Type B pancreatic cell (in vitro differentiated cells): Measurements from ENCODE around the gene JAKMIP3. TPM values are rescaled to one million over a fixed set of nuclear protein-coding genes. Genes with fewer than 3 reads are reported as not detected.

Experiments used
- DNase-seq: peaks from one replicate; pipeline ENCODE4 v3.0.0; 2021; ENCODE audit warnings: mixed read lengths; ENCODE audit not compliant: unreplicated experiment; ENCODE audit errors: extremely low spot score
- H3K27ac Mint-ChIP-seq: 2 replicates; pipeline ENCODE4 v1.8.0; 2021; ENCODE audit warnings: mild to moderate bottlenecking, mixed read lengths
- H3K27me3 Mint-ChIP-seq: 2 replicates; pipeline ENCODE4 v1.8.0; 2021; ENCODE audit warnings: mixed read lengths
- H3K36me3 Mint-ChIP-seq: 2 replicates; pipeline ENCODE4 v1.8.0; 2021; ENCODE audit warnings: mixed read lengths
- H3K4me1 Mint-ChIP-seq: one replicate; pipeline ENCODE4 v1.8.0; 2021; ENCODE audit warnings: mixed read lengths; ENCODE audit not compliant: unreplicated experiment
- H3K4me3 Mint-ChIP-seq: 2 replicates; pipeline ENCODE4 v1.8.0; 2021; ENCODE audit warnings: mild to moderate bottlenecking, mixed read lengths
- H3K9me3 Mint-ChIP-seq: 2 replicates; pipeline ENCODE4 v1.8.0; 2021; ENCODE audit warnings: mixed read lengths
- total RNA-seq: library from RNA; stranded (reverse); gene quantifications from 2 replicates; pipeline ENCODE4 v1.2.1, GENCODE V29; 2021; ENCODE audit warnings: low replicate concordance
- TF ChIP-seq, protein P1 (sequence below): fragments of 200-600 bp; sonication (generic); conservative IDR thresholded peaks from 2 replicates; pipeline ENCODE4 v1.5.0; 2021; ENCODE audit warnings: antibody characterized with exemption, mild to moderate bottlenecking

Gene JAKMIP3
- total RNA-seq, 1 donor from 2014 or later: 0.19 TPM

GRCh38 chr10:132043861-132044695 lies 21.7 kb upstream of the JAKMIP3 start:
- Mint-ChIP-seq H3K27me3 (peaks cover 73% of the 10 kb centered on the region), H3K27ac (no peak overlapping the region), H3K4me3 (no peak overlapping the region), H3K36me3 (no peaks in the 10 kb centered on the region), H3K4me1 (no peaks in the 10 kb centered on the region), H3K9me3 (no peaks in the 10 kb centered on the region)
- TF ChIP-seq, protein P1, sequence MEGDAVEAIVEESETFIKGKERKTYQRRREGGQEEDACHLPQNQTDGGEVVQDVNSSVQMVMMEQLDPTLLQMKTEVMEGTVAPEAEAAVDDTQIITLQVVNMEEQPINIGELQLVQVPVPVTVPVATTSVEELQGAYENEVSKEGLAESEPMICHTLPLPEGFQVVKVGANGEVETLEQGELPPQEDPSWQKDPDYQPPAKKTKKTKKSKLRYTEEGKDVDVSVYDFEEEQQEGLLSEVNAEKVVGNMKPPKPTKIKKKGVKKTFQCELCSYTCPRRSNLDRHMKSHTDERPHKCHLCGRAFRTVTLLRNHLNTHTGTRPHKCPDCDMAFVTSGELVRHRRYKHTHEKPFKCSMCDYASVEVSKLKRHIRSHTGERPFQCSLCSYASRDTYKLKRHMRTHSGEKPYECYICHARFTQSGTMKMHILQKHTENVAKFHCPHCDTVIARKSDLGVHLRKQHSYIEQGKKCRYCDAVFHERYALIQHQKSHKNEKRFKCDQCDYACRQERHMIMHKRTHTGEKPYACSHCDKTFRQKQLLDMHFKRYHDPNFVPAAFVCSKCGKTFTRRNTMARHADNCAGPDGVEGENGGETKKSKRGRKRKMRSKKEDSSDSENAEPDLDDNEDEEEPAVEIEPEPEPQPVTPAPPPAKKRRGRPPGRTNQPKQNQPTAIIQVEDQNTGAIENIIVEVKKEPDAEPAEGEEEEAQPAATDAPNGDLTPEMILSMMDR: no peak
- no peak for DNase-seq

DNA sequence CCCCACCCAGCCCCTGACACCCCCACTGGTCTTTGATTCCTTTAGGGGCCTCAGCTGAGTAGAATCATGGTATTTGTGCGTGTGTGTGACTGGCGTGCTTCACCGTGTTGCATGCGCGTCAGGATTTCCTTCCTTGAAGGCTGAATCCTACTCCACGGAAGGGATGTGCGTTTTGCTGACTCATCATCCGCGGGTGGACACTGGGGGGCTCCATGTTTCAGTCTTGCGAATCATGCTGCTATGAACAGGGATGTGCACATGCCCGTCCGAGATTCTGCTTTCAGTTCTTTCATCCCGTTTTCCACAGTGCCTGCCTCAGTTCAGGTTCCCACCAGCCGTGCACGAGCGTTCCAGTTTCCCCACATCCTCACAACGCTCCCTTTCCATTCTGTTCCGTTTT lies 20.9 kb upstream of the JAKMIP3 start:
- no peaks in the 10 kb centered on the region for H3K9me3 Mint-ChIP-seq
- H3K4me3 Mint-ChIP-seq: no peak overlapping the region
- H3K4me1 Mint-ChIP-seq: no peaks in the 10 kb centered on the region
- TF ChIP-seq, protein P1: no peak
- H3K27ac Mint-ChIP-seq: no peak overlapping the region
- H3K27me3 Mint-ChIP-seq: peaks cover 71% of the 10 kb centered on the region
- no peaks in the 10 kb centered on the region for H3K36me3 Mint-ChIP-seq
- DNase-seq: no peak

GRCh38 chr10:132045324-132045723 lies 20.4 kb upstream of the JAKMIP3 start:
- no peaks in the 10 kb centered on the region for H3K9me3 Mint-ChIP-seq
- peaks cover 69% of the 10 kb centered on the region for H3K27me3 Mint-ChIP-seq
- H3K4me3 Mint-ChIP-seq: no peak overlapping the region
- no peaks in the 10 kb centered on the region for H3K4me1 Mint-ChIP-seq
- no peak for DNase-seq
- TF ChIP-seq, protein P1: no peak
- H3K36me3 Mint-ChIP-seq: no peaks in the 10 kb centered on the region
- no peak overlapping the region for H3K27ac Mint-ChIP-seq

DNA sequence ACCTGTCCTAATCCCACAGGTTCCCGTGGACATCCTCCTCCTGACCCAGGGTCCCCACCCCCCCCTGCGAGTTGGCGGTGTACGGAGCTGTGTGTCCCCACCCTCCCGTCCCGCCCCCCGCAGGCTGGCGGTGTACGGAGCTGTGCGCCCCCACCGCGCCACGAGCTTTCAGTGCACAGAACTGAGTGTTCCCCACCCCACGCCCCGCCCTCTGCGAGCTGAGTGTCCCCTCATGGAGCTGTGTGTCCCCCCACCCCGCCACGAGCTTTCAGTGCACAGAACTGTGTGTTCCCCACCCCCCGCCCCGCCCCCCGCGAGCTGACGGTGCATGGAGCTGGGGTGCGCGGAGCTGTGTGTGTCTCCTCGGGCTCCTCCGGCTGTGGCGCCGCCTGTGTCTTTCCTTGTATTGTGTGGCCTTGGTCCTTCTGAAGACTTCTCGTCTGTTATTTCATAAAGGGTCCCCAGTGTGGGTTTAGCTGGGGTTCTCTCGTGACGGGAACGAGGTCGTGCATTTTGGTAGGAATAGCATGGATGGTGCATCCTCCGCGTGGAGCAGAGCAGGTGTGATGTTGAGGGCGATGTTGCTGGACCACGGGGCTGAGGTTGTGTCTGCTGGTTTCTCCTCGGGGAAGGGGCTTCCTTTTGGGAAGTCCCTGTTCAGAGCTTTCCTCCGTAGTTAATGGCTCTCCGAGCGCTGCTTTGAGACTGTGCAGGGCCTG lies 18.0 kb upstream of the JAKMIP3 start:
- peaks cover 48% of the 10 kb centered on the region for H3K27me3 Mint-ChIP-seq
- DNase-seq: no peak

GRCh38 chr10:132048294-132048667 lies 17.5 kb upstream of the JAKMIP3 start:
- Mint-ChIP-seq H3K4me3 (no peak overlapping the region), H3K27ac (no peak overlapping the region), H3K27me3 (peaks cover 44% of the 10 kb centered on the region), H3K4me1 (no peaks in the 10 kb centered on the region), H3K36me3 (peaks cover 3% of the 10 kb centered on the region), H3K9me3 (peaks cover 7% of the 10 kb centered on the region)
- DNase-seq: no peak
- TF ChIP-seq, protein P1: no peak

More for the DNA sequence above, 18.0 kb upstream of the JAKMIP3 start:
- no peaks in the 10 kb centered on the region for H3K4me1 Mint-ChIP-seq
- no peak overlapping the region for H3K27ac Mint-ChIP-seq
- peaks cover 7% of the 10 kb centered on the region for H3K9me3 Mint-ChIP-seq
- TF ChIP-seq, protein P1: no peak
- peaks cover 3% of the 10 kb centered on the region for H3K36me3 Mint-ChIP-seq
- no peak overlapping the region for H3K4me3 Mint-ChIP-seq
